GM18517 (cell line): ENCODE data around the gene SGK1.
"Not testable (repeated sequence)": the region's sequence is repeated elsewhere in the genome, so short reads cannot be mapped to it uniquely, and the experiment has no call there.

Source experiments
- ATAC-seq: cut with Tn5 transposase; IDR thresholded peaks from one replicate; pipeline ENCODE4 v1.9.1; 2021; ENCODE audit warnings: mild to moderate bottlenecking, moderate library complexity; ENCODE audit not compliant: unreplicated experiment

The SGK1 gene

DNA sequence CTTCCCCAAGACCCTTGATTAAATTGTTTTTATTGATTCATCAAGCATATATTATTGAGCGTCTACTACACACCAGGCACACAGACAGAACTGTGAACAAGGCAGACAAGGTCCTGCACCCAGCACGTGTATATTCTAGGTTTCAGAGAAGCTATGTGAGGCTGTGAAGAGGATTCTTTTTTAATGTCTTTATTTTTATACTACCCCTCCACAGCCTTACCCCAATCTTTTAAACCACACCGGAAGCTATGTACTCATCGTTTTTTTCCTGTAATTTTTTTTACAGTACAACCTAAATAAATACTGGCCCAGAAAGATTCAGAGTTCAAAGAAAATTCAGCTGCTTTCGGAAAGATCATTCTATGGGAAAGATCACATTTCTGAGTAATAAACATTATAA is 10.0 kb downstream of the SGK1 start:
- ATAC-seq = no peak

DNA sequence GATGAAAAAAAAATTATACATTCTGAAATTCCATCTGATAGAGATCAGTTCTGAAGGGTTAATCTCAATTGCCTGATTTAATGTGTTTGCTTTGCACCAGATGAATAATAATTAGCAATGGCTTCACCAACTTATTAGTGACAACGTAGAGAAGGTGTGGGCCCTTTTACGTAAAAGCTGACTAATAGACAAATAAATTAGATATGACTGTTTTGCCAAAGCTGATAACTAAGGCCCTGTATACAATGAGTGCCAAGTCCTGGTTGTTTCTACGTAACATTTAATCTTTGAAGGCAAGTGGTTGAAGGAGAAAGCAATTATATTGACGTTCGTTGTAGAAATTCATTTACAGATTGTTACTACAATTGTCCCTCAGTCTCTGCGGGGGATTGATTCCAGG is 10.8 kb downstream of the SGK1 start:
- ATAC-seq = no peak

DNA sequence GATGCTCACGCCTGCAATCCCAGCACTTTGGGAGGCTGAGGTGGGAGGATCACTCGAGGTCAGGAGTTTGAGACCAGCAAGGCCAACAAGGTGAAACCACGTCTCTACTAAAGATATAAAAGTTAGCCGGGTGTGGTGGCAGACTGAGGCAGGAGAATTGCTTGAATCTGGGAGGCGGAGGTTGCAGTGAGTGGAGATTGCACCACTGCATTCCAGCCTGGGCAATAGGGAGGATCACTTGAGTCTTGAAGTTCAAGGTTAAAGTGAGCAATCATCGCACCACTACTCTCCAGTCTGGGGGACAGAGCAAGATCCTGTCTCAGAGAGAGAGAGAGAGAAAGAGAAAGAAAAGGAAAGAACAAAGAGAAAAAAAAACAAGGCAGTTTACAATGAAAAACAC is 13.5 kb downstream of the SGK1 start:
- ATAC-seq = not testable (repeated sequence)

DNA sequence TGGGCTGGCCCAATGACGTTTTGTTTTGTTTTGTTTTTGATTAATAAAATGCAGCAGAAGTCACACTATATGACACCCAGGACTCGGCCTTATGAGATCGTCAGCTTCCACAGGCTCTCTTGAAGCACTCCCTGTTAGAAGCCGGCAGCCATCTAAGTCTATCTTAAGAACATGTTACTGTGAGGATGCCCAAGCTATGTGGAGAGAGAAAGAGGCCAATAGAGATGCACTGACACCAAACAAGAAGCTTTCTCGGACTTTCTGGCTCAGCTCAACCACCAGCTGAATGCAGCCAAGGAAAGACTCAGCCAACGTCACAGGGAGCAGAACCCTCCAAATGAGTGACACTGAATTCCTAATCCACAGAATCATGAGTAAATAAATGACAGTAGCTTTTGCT is 14.0 kb downstream of the SGK1 start:
- no peak for ATAC-seq

GRCh38 chr6:134299236-134299635 is 18.7 kb downstream of the SGK1 start:
- no peak for ATAC-seq

DNA sequence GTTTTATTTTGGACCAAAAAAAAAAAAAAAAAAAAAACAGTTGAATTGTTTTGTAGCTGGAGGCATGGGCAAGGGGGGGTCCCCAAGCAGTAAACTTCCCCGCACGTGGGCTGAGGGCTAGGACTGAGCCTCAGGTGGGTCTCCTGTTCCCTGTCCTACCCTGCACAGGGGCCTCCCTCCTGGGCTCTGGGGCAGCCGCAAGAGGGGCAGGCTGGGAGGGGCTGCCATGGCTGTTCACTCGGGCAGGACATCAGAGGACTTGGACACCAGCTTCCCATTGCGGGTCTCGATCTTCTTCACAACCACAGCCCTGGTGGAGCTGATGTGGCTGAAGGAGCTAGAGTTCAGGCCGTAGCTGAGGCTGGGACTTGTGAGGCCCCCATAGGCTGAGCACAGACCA is 21.1 kb downstream of the SGK1 start:
- ATAC-seq = no peak

DNA sequence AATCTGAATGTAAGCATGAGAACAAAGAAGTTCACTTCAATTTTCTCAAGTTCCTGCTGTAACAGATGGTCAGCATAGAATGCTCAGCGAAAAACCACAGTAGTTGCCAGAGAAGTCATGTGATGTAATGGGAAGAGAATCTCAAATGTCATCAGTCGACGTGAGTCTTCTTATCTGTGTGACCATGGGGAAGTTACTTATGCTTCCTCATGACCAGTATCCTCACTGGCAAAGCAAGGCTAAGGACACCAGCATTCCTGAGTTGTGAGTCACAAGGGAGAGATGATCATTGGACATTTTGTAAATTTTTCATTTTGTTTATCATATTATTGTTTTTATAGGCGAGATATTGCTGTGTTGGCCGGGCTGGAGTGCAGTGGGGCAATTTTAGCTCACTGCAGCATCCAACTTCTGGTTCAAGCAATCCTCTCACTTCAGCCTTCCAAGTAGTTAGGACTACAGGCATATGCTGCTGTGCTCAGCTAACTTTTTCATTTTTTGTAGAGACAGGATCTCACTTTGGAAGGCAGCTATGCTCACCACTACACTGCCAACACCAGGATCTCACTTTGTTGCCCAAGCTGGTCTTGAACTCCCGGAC is 21.9 kb downstream of the SGK1 start:
- peak; percentile 63 for ATAC-seq

GRCh38 chr6:134293659-134294161 is 24.2 kb downstream of the SGK1 start:
- no peak for ATAC-seq

GRCh38 chr6:134291156-134291555 is 26.8 kb downstream of the SGK1 start:
- ATAC-seq = no peak

DNA sequence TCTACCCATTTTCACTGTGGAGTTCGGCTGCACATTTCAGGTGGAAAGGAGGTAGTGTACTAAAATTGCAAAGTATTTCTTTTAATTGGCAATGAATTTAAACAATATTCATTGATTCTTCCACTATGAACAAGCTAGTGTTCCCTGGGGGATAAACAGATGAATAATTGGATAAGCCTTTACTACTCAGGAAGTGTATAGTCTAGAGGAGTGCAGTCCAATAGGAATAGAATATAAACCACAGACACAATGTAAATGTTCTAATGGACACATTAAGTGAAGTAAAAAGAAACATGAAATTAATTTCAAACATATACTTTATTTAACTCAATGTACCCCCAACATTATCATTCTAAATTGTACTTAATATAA is 28.7 kb downstream of the SGK1 start:
- ATAC-seq = no peak

DNA sequence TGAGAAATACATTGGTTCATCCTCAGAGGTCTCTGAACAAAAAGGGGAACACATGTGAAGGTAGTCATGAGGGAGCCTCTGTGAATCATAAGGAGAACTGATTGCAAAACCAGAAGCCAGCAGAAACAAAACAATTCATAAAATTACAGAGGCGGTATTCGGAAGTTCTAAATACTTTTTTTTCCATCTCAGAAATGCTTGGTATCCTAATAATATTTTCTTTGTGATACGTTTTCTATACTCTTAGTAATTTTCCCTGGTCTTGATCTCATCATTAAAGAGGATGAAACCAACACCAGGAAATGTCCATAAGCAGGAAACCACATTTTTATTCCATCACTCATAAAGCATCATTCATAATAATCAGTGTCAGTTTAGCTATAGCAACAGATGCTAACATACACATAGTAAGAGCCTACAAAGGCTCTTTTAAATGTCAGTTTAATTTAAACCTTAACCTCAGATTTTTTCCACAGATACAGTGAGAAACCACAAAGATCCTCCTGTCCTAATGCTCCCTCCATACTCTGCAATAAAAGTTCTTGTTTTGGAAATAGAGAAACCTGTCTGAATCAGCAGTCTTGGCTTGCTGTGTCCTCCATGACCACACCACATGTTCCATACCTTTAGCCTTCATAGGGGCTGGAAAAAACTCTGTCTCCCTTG is 29.2 kb downstream of the SGK1 start:
- ATAC-seq = peak; percentile 52

DNA sequence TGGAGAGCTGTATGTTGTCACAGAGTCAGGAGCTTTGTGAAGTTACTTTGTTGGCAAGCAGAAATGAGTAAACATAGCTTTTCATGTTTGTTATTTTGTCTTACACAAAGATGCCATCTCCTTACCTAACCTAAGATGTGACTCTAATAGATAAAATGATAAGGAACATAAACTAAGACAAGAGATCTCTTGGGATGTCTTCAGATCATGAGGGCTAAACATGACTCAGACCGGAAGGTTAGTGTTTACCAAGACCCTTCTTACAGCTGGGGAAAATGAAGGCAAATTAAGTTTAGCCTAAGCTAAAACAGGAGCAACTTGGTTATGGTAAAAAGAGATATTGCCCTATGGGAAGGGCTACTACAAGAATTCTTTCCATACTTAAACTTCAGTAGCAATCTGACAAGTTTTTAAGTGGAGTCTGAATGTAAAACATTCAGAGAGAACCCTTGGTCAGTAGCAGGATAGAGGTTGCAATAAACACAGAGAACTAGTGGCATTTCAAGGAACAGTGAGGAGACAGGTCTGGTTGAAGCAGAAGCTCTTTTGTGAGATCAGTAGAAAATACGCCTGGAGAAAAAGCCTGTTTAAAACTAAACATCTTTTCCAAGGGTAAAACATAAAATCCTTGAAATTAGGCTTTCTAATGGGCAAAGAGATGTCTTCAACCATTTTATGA is 29.9 kb downstream of the SGK1 start:
- ATAC-seq = peak; percentile 50

GRCh38 chr6:134282816-134283215 is 35.1 kb downstream of the SGK1 start:
- ATAC-seq = no peak

DNA sequence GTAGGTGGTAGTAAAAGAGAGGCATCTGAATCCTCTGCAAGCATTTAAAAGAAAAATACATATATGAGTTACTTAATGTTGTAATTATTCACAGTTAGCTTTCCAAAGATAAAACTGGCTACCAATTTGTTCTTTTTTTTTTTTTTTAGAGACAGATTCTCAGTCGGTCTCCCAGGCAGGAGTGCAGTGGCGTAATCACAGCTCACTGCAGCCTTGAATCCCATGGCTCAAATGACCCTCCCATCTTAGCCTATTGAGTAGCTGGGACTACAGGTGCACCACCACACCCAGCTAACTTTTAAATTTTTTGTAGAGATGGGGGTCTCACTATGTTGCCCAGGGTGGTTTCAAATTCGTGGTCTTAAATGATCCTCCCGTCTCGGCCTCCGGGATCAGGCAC is 36.5 kb downstream of the SGK1 start:
- no peak for ATAC-seq

- ATAC-seq = no peak
Measured at GRCh38 chr6:134278000-134278399, 39.9 kb downstream of the SGK1 start.

GRCh38 chr6:134276891-134277377 is 41.0 kb downstream of the SGK1 start:
- ATAC-seq = not testable (repeated sequence)

GRCh38 chr6:134272374-134272773 is 45.5 kb downstream of the SGK1 start:
- ATAC-seq = no peak

- ATAC-seq = no peak
Measured at GRCh38 chr6:134267917-134268361, 50.0 kb downstream of the SGK1 start.

- ATAC-seq = no peak
Measured at GRCh38 chr6:134266776-134267175, 51.1 kb downstream of the SGK1 start.

GRCh38 chr6:134261766-134262165 is 56.1 kb downstream of the SGK1 start:
- no peak for ATAC-seq

DNA sequence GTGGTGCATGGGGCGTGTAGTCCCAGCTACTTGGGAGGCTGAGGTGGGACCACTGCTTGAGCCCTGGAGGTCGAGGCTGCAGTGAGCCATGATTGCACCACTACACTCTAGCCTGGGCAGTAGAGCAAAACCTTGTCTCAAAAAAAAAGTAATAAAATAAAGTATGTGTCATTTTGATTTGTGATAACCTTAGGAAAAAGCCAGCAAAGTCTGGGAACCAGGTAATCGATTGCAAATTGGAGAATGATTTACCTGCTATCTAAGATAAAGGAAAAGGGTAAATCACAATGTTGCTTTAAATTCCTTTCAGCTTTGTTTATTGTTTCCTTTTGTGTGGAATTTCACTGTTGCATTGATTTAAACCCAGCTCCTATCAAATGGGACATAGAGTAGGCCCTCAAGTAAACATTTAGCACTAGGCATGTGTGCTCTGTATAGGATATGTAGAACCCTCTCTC is 59.0 kb downstream of the SGK1 start:
- no peak for ATAC-seq

- ATAC-seq = no peak
Measured at GRCh38 chr6:134257516-134257915, 60.4 kb downstream of the SGK1 start.
